ENCODE data around the gene CDK5. TPM values are rescaled to one million over a fixed set of nuclear protein-coding genes. Genes with fewer than 3 reads are reported as not detected.

Gene CDK5
- polyA plus RNA-seq, 3 donors: 5.9 to 9.1 (median 7.8) TPM

GRCh38 chr7:151062111-151062398 lies 4.4 kb upstream of the CDK5 start:
- no peak overlapping the region for H3K27ac ChIP-seq (ENCODE audit: low read depth, low read length)
- WGBS, 3 donors: 33 to 83% (median 74%) methylated on average over 8 to 11 of the region's 11 CpGs

- no peak overlapping the region for H3K27ac ChIP-seq (ENCODE audit: low read depth, low read length)
Measured at GRCh38 chr7:151061213-151062110, 3.8 kb upstream of the CDK5 start.

GRCh38 chr7:151060416-151061212 lies 2.9 kb upstream of the CDK5 start:
- 10 to 18% (median 16%) methylated on average over 17 to 21 of the region's 21 CpGs for WGBS, 3 donors

More at GRCh38 chr7:151061213-151062110, 3.8 kb upstream of the CDK5 start:
- WGBS, 3 donors: 48 to 72% (median 69%) methylated on average over 32 to 33 of the region's 33 CpGs

GRCh38 chr7:151060113-151060415 lies 2.4 kb upstream of the CDK5 start:
- H3K27ac ChIP-seq (ENCODE audit: low read depth, low read length): peak overlapping the region; percentile 33
- 1 to 6% (median 4%) methylated on average over 16 to 17 of the region's 17 CpGs for WGBS, 3 donors

More at GRCh38 chr7:151060416-151061212, 2.9 kb upstream of the CDK5 start:
- H3K27ac ChIP-seq (ENCODE audit: low read depth, low read length): no peak overlapping the region

- WGBS, 3 donors: 0 to 1% (median 1%) methylated on average over 35 to 75 of the region's 75 CpGs
- H3K27ac ChIP-seq (ENCODE audit: low read depth, low read length): peak within 1 kb of the TSS; percentile 63
Measured at GRCh38 chr7:151059367-151060112, 1.8 kb upstream of the CDK5 start, which contains the start of gene SLC4A2. Gene SLC4A2 (plus strand): TSS chr7:151059589. CDS start chr7:151061988, 2,399 bp downstream.

- peak overlapping the region; percentile 63 for H3K27ac ChIP-seq (ENCODE audit: low read depth, low read length)
- WGBS, 3 donors: 4 to 6% (median 6%) methylated on average over 18 of the region's 18 CpGs
Measured at GRCh38 chr7:151058781-151059366, 1.2 kb upstream of the CDK5 start.

- 0 to 1% (median 1%) methylated on average over 46 of the region's 46 CpGs for WGBS, 3 donors
- peak overlapping the region; percentile 63 for H3K27ac ChIP-seq (ENCODE audit: low read depth, low read length)
Measured at GRCh38 chr7:151057989-151058780, 488 bp upstream of the CDK5 start.

- 24 to 43% (median 38%) methylated on average over 29 of the region's 29 CpGs for WGBS, 3 donors
- H3K27ac ChIP-seq (ENCODE audit: low read depth, low read length): no peak overlapping the region
Measured at GRCh38 chr7:151056666-151057505, 811 bp downstream of the CDK5 start.

GRCh38 chr7:151056283-151056665 lies 1.4 kb downstream of the CDK5 start:
- 79 to 94% (median 90%) methylated on average over 6 of the region's 6 CpGs for WGBS, 3 donors
- H3K27ac ChIP-seq (ENCODE audit: low read depth, low read length): no peak overlapping the region

- 87 to 93% (median 87%) methylated on average over 7 to 8 of the region's 8 CpGs for WGBS, 3 donors
- no peak overlapping the region for H3K27ac ChIP-seq (ENCODE audit: low read depth, low read length)
Measured at GRCh38 chr7:151053751-151054150, 3.9 kb downstream of the CDK5 start.

- WGBS, 3 donors: 62 to 82% (median 68%) methylated on average over 4 of the region's 4 CpGs
- no peak overlapping the region for H3K27ac ChIP-seq (ENCODE audit: low read depth, low read length)
Measured at GRCh38 chr7:151053096-151053495, 4.6 kb downstream of the CDK5 start.

GRCh38 chr7:151051108-151051507 lies 6.6 kb downstream of the CDK5 start:
- no peak overlapping the region for H3K27ac ChIP-seq (ENCODE audit: low read depth, low read length)
- 2 to 3% (median 2%) methylated on average over 43 to 50 of the region's 50 CpGs for WGBS, 3 donors

- H3K27ac ChIP-seq (ENCODE audit: low read depth, low read length): no peak overlapping the region
- WGBS, 3 donors: 89 to 91% (median 90%) methylated on average over 38 of the region's 38 CpGs
Measured at GRCh38 chr7:151048911-151049463, 8.7 kb downstream of the CDK5 start.

GRCh38 chr7:151047976-151048815 lies 9.5 kb downstream of the CDK5 start, which contains the start of gene ASIC3:
Gene ASIC3 (plus strand): TSS chr7:151048531. CDS start chr7:151048886, 355 bp downstream.
- WGBS, 3 donors: 74 to 80% (median 77%) methylated on average over 22 of the region's 22 CpGs
- H3K27ac ChIP-seq (ENCODE audit: low read depth, low read length): no peak within 1 kb of the TSS

GRCh38 chr7:151046603-151047573 lies 10.8 kb downstream of the CDK5 start:
- H3K27ac ChIP-seq (ENCODE audit: low read depth, low read length): no peak overlapping the region
- WGBS, 3 donors: 40 to 64% (median 44%) methylated on average over 14 of the region's 14 CpGs
